ENCODE measurements around the gene N4BP2L2.

N4BP2L2 gene

DNA sequence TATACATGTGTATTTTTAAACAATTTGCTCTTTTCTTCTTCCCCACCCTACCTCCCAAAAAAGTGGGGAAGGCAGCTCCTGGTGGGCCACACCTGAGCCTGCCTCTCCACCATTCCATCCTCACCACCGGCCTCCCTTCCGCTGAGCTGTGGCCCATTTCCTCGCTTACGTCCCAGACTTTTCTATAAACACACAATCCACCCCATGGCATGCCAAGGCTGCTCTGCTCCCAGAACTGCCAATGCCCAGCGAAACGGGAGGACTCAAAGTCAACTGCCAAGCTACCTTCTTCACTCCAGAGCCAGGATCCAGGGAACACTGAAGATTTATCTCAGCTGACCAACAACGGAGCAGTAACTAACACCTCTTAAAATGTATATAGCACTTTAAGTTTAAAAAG lies 113.4 kb downstream of the N4BP2L2 start:
- DNase-seq, result no peak

DNA sequence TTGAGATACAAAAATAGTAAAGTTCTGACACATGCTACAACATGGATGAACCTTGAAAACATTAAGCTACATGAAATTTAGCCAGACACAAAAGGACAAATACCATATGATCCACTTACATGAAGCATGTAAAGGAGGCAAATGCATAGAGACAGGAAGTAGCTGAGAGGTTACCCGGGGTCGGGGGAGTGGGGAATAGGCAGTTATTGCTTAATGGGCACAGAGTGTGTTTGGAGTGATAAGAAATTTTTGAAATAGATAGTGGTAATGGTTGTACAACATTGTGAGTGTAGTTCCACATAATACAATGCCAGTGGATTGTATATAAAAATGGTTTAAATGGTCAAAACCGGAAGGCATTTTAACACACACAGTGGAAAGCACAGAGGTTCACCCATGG lies 115.0 kb downstream of the N4BP2L2 start:
- no peak for DNase-seq

DNA sequence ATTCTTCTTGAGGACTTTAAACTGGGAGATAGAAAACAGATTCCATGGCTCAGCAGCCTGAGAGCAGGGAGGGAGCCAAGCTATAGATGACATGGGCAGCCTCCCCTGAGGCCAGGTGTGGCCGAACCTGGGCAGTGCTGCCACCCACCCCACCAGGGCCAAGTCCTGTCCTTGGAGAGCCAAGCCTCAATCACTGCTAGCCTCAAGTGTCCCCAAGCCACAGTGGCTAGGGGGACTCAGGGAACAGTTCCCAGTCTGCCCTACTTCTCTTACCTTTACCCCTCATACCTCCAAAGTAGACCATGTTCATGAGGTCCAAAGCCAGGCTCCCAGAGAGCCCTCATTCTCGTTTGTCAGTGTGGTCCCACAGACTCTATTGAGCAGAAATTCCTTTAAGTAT lies 118.7 kb downstream of the N4BP2L2 start:
- no peak for DNase-seq

DNA sequence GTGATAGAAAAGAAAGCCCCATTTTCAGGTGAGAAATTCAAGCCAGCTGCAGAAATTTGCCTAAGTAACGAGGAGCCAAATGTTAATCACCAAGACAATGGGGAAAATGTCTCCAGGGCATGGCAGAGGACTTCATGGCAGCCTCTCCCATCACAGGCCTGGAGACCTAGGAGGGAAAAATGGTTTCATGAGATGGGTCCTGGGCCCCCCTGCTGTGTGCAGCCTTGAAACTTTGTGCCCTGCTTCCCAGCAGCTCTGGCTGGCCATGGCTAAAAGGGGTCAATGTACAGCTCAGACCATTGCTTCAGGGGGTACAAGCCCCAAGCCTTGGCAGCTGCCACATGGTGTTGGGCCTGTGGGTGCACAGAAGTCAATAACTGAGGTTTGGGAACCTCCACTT lies 120.6 kb downstream of the N4BP2L2 start:
- no peak for DNase-seq

DNA sequence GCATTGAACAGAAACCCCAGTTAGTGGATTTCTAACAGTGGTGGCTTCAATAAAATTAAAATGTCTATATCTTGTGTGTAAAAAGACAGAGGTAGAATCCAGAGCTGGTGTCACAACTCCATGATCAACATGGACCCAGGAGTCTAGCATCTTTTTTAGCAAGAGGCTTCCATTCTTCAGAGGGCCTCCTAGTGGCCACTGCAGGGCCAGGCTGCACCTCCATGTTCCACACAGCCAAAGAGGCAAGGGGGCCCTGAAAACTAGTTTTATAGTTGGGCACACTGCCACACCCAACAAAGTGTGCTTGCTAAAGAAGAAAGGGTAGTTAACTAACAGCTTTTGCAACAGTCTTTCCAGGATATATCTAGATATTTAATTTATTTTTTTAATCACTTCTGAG lies 123.6 kb downstream of the N4BP2L2 start:
- DNase-seq, result no peak

DNA sequence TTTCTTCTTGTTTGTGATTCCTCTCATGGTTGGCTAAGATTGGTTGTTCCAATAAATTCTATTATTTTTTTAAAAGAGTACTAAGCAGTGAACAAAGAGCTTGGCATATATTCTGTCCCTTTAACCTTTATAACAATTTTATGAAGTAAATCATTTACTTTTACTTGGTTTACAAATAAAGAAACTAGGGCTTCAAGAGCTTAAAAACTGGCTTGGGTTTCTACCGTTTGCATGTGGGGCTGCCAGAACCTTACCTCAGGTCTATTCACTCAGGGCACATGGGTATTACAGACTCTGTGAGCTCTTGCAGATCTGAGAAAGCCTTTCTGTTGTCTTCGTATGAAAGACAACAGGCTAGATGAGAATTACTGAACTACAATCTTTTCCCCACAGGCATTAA lies 124.0 kb downstream of the N4BP2L2 start:
- DNase-seq, result no peak

DNA sequence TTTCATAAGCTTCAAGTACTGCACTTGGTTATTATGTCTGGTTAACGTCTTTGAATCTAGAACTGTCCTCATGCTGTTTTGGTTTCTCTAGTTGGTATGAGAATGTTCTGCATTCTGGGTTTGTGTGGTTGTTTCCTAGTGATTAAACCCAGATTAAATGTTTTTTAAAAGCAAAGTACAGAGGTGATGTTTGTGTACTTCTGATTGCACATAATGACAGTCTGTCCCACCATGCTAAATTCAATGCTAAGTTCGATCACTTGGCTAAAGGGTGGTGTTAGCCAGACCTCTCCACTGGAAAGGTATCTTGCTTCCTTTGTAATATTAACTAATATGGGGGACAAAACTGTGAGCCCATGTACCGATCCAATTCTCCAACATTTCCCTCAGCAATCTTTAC lies 125.3 kb downstream of the N4BP2L2 start:
- DNase-seq, result no peak

DNA sequence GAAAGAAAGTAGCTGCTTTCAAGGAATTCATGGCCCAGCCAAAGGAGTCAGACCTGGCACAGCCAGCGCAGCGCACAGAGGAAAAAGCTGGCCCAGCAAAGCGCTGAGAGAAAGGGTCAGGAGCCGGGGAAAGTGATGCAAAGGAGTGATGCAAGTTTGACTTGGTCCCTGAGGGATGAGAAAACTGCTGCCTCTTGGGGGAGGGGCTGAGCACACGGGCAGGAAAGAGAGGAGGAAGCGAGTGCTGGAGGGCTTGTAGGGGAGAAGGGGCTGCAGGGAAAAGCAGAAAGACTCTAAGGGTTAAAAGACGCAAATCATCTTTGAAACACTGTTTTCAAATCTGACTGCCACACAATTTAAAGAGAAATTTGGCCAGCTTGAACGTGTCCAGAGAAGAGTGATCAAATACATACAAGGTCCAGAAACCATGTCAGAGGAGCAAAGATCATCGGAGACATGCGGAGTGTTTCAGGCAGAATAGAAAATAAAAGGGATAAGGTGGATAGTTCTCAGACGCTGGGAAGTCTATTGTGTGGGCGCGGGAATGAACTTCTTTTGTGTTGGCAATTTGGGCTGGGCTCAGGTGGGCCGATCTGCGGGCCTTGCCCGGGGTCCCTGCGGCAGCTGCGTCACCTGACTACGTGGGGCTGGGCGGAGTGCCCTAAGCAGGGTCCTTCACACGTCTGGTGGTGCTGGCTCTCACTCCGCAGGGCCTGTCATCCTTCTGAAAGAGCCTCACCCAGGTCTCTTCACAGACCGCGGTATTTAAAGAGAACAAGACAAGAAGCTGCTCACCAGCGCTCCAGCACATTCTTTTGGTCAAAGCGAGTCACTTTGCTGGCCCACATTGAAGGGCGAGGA lies 128.8 kb downstream of the N4BP2L2 start:
- no peak for DNase-seq

DNA sequence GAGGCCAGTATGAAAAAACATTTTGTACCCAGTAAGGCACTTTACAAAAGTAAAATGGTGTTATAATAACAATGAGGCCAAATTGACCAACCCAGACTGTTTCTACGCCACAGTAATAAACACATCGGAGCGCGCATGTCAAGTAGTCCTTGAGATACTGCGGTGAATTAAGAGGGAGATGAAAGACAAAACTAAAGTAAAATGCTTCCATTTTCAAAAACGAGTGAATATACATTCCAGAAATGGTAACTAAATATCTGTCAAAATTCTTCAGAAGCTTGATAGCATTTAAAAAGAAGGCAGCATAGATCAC lies 129.6 kb downstream of the N4BP2L2 start:
- DNase-seq, result no peak

DNA sequence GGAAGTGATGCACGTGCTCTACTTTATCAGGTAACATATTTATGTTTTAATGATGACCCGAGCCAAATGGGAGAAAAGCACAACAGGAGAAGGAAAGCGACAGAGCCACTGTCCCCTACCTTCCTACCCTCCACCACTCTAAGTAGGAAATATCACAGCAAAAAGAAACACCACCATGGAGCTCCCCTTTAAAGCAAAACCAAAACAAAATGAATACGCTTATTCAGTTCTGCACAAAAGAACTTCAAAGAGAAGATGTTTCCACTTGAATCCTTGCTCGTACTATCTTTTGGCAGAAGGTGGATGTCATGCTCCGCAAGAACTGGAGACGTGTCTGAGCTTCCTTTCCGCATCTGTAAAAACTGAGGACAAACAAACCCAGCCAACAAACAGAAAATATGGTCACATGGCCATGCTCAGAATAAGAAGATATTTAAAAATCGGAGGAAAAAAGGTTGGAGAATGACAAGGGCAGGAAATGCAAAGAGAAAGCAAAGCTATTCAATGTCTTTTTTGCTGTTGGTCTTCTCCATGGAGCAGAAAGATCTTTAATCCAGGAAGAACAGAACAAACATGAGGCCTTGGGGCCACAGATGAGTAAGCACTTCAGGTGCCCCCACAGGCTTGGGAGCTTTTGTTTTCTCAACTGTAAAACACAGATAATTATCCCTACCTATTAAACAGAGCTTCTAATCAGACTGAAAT lies 130.1 kb downstream of the N4BP2L2 start:
- no peak for DNase-seq

DNA sequence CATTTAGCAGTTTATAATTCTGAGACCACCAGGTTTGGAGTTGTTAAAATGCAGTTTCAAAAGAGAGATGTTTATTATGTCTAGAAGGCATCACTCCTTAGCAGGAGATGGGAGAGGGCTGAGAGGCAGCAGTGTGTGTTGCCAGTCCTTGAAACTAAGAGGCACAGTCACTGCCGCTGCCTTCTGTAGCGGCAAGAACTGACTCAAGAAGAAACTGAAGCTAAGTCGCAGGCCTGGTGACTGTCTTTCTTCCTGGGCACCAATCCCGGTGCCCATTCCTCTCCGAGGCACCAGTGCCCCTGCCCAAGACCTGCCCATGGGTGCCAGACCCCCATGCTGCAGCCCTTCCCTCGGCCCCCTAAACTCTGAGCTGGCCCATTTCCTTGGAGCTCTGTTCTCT lies 130.7 kb downstream of the N4BP2L2 start:
- DNase-seq, result no peak

DNA sequence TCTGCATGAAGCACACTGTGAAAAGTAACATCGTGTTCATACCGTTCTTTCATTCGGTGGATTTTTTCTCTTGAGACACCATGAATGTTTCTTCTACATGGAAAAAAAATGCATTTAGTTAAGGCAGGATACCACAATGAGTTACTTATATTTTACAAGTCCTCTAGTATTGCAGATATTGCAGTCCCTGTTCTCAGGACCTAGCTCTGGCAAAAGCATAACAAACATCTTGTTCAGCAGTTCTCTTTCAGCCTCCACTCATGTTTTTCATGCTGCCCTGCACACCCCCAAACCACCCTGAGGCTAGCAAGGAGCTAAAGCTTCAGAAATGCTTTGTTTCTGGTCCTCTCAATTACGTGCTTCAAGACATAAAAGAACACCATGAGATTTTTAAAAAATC lies 135.5 kb downstream of the N4BP2L2 start:
- DNase-seq, result no peak

DNA sequence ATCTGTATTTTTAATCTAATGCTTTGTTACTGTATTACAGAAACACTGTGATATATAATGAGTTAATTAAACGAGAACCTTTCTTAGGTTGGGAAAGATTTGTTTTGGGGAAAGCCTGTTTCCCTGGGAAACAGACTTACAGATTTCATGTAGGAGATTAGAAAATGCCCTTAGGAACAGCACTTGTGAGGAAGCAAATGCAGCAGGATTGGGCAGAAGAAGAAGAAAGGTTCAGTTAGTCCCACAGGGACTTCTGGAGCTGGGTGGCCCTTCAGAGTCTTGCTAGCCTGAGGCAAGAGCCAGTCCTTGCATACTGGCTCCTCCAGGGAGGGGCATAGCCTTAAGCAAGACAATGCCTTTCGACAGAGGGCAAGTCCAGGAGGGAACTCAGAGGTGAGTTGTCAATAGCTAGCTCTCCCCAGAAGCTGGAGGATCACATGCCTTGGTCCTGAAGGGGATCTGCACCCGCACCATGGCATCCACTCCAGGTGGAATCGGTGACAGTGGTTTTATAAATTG lies 147.4 kb downstream of the N4BP2L2 start:
- no peak for DNase-seq

DNA sequence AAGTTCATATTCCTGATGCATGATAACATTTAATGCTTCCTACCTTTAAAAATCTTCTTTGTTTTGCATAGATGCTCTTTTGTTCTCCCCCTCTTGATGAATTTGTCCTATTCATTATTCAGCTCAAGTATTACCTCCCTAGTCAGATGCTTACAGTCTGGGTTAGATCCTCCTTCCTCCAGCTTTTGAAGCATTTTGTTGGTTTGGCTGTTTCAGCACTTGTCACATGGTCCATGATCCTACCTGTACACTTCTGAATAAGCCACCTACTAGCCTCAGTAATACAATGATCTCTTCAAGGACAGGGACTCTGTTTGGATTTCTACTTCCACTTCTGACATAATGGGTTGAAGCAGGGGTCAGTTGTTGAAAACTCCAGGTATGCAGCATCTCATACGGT lies 148.1 kb downstream of the N4BP2L2 start:
- DNase-seq, result no peak

DNA sequence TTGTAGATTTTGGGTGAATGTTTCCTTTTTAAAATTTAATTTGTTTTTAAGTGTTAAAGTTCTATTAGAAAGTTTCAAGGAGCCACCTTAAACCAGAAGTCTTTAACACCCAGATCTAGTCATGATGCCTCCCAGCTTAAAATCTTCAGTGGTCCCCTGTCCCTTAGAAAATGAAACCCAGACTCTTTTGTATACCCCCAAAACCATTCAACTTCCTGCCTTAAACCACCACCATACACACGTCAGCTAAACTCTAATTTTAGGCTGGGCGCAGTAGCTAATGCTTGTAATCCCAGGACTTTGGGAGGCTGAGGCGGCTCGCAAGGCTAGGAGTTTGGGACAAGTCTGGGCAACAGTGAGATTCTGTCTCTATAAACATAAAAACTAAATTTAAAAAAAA lies 148.5 kb downstream of the N4BP2L2 start:
- DNase-seq, result no peak

DNA sequence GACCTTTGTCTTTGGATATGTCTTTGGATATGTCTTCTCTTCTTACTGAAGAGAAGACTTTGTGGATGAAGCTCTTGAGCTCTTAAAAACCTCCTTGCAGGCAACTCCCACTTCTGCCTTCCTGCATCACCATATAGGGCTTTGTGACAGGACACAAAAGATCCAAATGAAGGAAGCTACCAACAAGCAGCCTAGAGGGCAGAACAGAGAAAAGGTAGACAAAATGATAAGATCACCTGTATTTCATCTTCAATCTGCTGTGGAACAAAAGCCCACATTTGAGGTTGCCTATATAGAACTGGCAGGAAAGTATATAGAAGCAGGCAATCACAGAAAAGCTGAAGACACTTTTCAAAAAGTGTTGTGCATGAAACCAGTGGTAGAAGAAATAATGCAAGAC lies 153.2 kb downstream of the N4BP2L2 start:
- no peak for DNase-seq

DNA sequence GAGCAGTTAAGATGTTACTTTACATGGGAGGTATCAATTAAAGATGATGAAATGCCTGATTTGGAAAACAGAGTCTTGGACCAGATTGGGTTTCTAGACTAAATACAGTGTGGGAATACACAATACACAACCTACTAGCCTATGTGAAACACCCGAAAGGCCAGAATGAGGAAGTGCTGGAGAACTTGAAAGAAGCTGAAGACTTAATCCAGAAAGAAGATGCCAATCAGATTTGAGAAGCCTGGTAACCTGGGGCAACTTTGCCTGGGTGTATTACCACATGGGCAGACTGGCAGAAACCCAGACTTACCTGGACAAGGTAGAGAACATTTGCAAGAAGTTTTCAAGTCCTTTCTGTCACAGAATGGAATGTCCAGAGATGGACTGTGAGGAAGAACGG lies 153.9 kb downstream of the N4BP2L2 start:
- no peak for DNase-seq

DNA sequence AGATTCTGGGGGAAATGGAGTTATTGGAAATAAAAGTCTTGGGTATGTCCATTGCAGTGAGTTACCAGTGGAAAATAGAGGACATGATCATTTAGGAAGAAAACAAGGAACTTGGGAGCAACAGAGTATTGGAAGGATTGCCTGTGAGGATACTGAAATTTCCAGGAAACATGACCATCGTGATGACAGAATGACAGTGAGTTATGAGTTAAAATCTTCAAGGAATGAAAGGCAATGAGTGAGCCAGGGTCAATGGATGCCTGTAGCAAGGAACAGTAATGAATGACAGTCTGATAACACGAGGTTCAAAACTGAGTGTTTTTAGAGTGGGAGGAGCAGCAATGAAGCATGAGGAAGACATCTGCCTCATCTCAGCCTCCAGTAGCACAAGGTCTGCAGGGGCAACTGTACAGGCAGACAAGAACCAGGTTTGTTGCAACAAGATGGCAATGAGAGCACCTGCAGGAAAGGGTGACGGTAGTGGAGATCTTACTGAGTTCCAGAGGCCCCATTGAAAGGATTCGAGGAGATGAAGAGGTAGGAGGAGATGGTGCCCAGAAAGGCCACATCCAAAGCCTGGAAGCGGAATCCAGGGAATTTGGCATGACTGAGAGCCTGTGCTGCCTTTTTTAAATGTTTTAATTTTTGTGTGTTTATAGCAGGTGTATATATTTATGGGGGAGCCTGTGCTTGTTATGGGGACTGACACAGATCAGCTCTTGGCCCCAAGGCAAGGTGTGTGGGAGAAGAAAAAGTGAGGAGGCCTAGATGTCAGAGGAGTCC lies 154.6 kb downstream of the N4BP2L2 start:
- DNase-seq, result no peak
